Cardiac fibroblast (primary cell): ENCODE data around the gene MYH15.
A peak's percentile ranks its signal among the peaks of the same experiment; 100 is the strongest.

Experiments
- DNase-seq, 2 donors: peaks; one replicate each; pipeline versions ENCODE4 v3.0.0 to v3.0.0-alpha.2; 2010; ENCODE audit warnings: low read depth in 2 of 2
- H3K4me3 ChIP-seq, 2 donors: replicated peaks in 1 of 2; 1 replicate in 1 of 2; 2 replicates in 1 of 2; pipeline ENCODE4 v1.5.1; 2011; ENCODE audit warnings: low read depth in 2 of 2, low read length in 2 of 2, mild to moderate bottlenecking in 2 of 2, moderate library complexity in 1 of 2
- CTCF ChIP-seq: IDR thresholded peaks from one replicate; pipeline ENCODE4 v1.5.1; 2011; ENCODE audit warnings: low read depth, mild to moderate bottlenecking, low read length, inconsistent platforms

Gene MYH15

GRCh38 chr3:108437439-108437838, 73.0 kb downstream of the MYH15 start:
- DNase-seq = no peak
- no peak overlapping the region for H3K4me3 ChIP-seq
- no peak for TF ChIP-seq CTCF

GRCh38 chr3:108433928-108434327, 76.5 kb downstream of the MYH15 start:
- no peak for DNase-seq
- H3K4me3 ChIP-seq = no peak overlapping the region
- TF ChIP-seq CTCF = no peak

- TF ChIP-seq CTCF = no peak
- no peak overlapping the region for H3K4me3 ChIP-seq
- no peak for DNase-seq
Observed at GRCh38 chr3:108432431-108432830, 78.0 kb downstream of the MYH15 start.

- H3K4me3 ChIP-seq = no peak overlapping the region
- no peak for DNase-seq
- no peak for TF ChIP-seq CTCF
Observed at GRCh38 chr3:108430540-108430939, 79.9 kb downstream of the MYH15 start.

GRCh38 chr3:108428586-108428985, 81.8 kb downstream of the MYH15 start:
- TF ChIP-seq CTCF = no peak
- no peak overlapping the region for H3K4me3 ChIP-seq
- peak in 1 of 2 donors; percentile 22 for DNase-seq

- TF ChIP-seq CTCF = no peak
- peak; percentile 84 to 87 for DNase-seq
- no peak overlapping the region for H3K4me3 ChIP-seq
Observed at GRCh38 chr3:108420926-108421325, 89.5 kb downstream of the MYH15 start.

- H3K4me3 ChIP-seq = no peak overlapping the region
- no peak for TF ChIP-seq CTCF
- no peak for DNase-seq
Observed at GRCh38 chr3:108416111-108416869, 94.1 kb downstream of the MYH15 start.
